ENCODE data around the gene GMDS.

GMDS gene

DNA sequence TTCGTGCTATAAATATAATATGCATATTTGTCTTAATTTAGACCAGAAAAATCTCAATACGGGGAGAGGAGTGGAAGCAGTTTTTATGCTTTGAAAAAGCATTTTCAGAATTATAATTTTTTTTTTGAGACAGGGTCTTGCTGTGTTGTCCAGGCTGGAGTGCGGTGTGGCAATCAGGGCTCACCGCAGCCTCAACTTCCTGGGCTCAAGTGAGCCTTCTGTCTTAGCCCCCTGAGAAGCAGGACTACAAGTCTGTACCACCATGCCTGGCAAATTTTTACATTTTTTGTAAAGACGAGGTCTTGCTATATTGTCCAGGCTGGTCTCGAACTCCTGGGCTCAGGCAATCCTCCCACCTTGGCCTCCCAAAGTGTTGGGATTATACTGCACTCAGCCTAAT is 438.5 kb downstream of the GMDS start:
- no peak overlapping the region for H3K27ac ChIP-seq (ENCODE audit: low read length)
- no peaks in the 10 kb centered on the region for H3K27me3 ChIP-seq (replicated peaks; ENCODE audit: insufficient read depth, low read length)
- no peak overlapping the region for H2AFZ ChIP-seq (ENCODE audit: low read length)
- no peak overlapping the region for H3K4me3 ChIP-seq (ENCODE audit: low read length)
- no peaks in the 10 kb centered on the region for H3K79me2 ChIP-seq (ENCODE audit: low read length)
- no peaks in the 10 kb centered on the region for H3K9me3 ChIP-seq (replicated peaks; ENCODE audit: insufficient read depth, low read length)
- H3K36me3 ChIP-seq (replicated peaks; ENCODE audit: insufficient read depth, low read length), result no peaks in the 10 kb centered on the region
- DNase-seq, result no peak
- no peaks in the 10 kb centered on the region for H3K4me1 ChIP-seq (ENCODE audit: low read length)
- no peaks in the 10 kb centered on the region for H4K20me1 ChIP-seq (ENCODE audit: insufficient read depth, low read length)
- no peak overlapping the region for H3K9ac ChIP-seq (ENCODE audit: low read length)
- H3K4me2 ChIP-seq (ENCODE audit: low read depth, low read length), result no peak overlapping the region
- no peaks in the 10 kb centered on the region for H3F3A ChIP-seq (ENCODE audit: insufficient read depth, low read length)
- TF ChIP-seq, protein P1, sequence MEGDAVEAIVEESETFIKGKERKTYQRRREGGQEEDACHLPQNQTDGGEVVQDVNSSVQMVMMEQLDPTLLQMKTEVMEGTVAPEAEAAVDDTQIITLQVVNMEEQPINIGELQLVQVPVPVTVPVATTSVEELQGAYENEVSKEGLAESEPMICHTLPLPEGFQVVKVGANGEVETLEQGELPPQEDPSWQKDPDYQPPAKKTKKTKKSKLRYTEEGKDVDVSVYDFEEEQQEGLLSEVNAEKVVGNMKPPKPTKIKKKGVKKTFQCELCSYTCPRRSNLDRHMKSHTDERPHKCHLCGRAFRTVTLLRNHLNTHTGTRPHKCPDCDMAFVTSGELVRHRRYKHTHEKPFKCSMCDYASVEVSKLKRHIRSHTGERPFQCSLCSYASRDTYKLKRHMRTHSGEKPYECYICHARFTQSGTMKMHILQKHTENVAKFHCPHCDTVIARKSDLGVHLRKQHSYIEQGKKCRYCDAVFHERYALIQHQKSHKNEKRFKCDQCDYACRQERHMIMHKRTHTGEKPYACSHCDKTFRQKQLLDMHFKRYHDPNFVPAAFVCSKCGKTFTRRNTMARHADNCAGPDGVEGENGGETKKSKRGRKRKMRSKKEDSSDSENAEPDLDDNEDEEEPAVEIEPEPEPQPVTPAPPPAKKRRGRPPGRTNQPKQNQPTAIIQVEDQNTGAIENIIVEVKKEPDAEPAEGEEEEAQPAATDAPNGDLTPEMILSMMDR (IDR thresholded peaks at IDR 0.05; ENCODE audit: low read length), result no peak
- no peak for TF ChIP-seq EZH2phosphoT487 (IDR thresholded peaks at IDR 0.05; ENCODE audit: low read length)
- TF ChIP-seq EZH2 (optimal IDR thresholded peaks at IDR 0.05; ENCODE audit: low read depth, low read length), result no peak
- no peaks in the 10 kb centered on the region for H3K9me2 ChIP-seq (replicated peaks; ENCODE audit: insufficient read depth, low read length)

DNA sequence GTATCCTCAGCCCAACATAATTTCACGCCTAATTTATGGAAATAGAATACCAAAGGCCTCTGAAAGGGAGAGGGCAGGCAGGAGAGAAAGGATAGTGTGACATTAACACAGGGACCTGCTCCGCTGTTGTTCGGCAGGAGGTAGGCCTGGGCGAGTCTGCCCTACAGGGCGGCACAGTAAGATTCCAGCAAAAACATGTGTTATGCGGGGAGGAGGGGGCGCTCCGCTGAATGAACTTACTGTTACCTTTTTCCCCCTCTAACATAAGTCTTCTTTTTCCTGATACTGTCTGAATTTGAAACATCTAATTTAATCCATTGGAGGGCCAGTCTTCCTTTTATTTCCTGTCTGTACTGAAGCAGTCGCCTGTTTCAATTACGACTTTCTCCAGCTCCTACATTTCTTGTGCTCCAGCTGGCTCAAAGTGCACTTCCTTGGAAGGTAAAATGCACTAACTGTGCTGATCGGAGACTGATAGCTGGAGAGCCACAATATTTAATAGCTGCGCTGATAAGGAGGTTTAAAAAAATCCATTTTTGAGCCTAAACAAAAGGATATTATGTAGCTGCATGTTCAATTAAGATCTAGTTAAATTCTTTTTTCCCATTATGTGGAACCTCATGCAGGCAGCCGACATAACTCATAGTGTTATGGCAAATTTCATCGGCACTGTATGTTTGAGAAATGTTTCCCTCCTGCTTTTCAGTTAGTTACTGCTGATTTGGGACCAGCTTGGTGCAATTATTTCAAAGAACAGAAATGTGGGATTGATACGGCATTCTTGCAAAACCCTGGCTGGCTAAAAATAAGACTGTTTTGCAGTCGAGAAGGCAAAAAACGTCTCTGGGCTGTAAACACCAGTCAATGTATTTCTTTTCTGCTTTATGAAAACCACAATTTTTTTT is 442.7 kb downstream of the GMDS start:
- peaks cover 3% of the 10 kb centered on the region for H3F3A ChIP-seq (ENCODE audit: insufficient read depth, low read length)
- no peaks in the 10 kb centered on the region for H3K79me2 ChIP-seq (ENCODE audit: low read length)
- H3K9ac ChIP-seq (ENCODE audit: low read length), result no peak overlapping the region
- no peak overlapping the region for H2AFZ ChIP-seq (ENCODE audit: low read length)
- H4K20me1 ChIP-seq (ENCODE audit: insufficient read depth, low read length), result no peaks in the 10 kb centered on the region
- H3K9me2 ChIP-seq (replicated peaks; ENCODE audit: insufficient read depth, low read length), result no peaks in the 10 kb centered on the region
- H3K4me3 ChIP-seq (ENCODE audit: low read length), result no peak overlapping the region
- no peaks in the 10 kb centered on the region for H3K36me3 ChIP-seq (replicated peaks; ENCODE audit: insufficient read depth, low read length)
- H3K27ac ChIP-seq (ENCODE audit: low read length), result no peak overlapping the region
- no peak for DNase-seq
- no peak overlapping the region for H3K4me2 ChIP-seq (ENCODE audit: low read depth, low read length)
- H3K9me3 ChIP-seq (replicated peaks; ENCODE audit: insufficient read depth, low read length), result no peaks in the 10 kb centered on the region
- TF ChIP-seq EZH2phosphoT487 (IDR thresholded peaks at IDR 0.05; ENCODE audit: low read length) (no peak), EZH2 (optimal IDR thresholded peaks at IDR 0.05; ENCODE audit: low read depth, low read length) (no peak)
- TF ChIP-seq, protein P1 (IDR thresholded peaks at IDR 0.05; ENCODE audit: low read length), result no peak
- H3K4me1 ChIP-seq (ENCODE audit: low read length), result peaks cover 10% of the 10 kb centered on the region
- no peaks in the 10 kb centered on the region for H3K27me3 ChIP-seq (replicated peaks; ENCODE audit: insufficient read depth, low read length)

DNA sequence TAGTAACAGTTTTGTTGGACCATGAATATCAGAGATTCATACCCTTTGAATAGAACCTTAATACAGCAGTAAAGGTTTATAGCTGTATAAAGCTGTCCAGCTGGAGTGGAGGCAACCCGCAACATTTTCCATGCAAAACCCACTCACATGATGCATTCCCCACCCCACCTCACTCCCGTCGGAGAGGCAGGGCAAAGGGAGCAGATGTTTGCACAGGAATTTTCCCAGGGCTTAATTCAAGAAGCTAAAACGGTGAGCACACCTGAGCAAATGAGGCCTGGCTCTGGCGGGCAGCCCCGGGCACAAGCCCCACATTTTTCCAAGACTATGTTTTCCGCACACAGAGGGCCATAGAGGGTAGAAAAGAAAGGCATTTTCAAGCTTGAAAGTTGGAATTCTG is 444.0 kb downstream of the GMDS start:
- Histone ChIP-seq H4K20me1 (ENCODE audit: insufficient read depth, low read length) (no peaks in the 10 kb centered on the region), H3K9me2 (replicated peaks; ENCODE audit: insufficient read depth, low read length) (no peaks in the 10 kb centered on the region), H3K27me3 (replicated peaks; ENCODE audit: insufficient read depth, low read length) (no peaks in the 10 kb centered on the region), H3K4me2 (ENCODE audit: low read depth, low read length) (no peak overlapping the region), H3F3A (ENCODE audit: insufficient read depth, low read length) (peaks cover 14% of the 10 kb centered on the region), H3K4me3 (ENCODE audit: low read length) (no peak overlapping the region), H2AFZ (ENCODE audit: low read length) (no peak overlapping the region), H3K9me3 (replicated peaks; ENCODE audit: insufficient read depth, low read length) (no peaks in the 10 kb centered on the region), H3K9ac (ENCODE audit: low read length) (no peak overlapping the region), H3K79me2 (ENCODE audit: low read length) (no peaks in the 10 kb centered on the region), H3K4me1 (ENCODE audit: low read length) (peaks cover 20% of the 10 kb centered on the region), H3K27ac (ENCODE audit: low read length) (no peak overlapping the region), H3K36me3 (replicated peaks; ENCODE audit: insufficient read depth, low read length) (no peaks in the 10 kb centered on the region)
- no peak for DNase-seq
- TF ChIP-seq EZH2phosphoT487 (IDR thresholded peaks at IDR 0.05; ENCODE audit: low read length), result no peak
- TF ChIP-seq, protein P1 (IDR thresholded peaks at IDR 0.05; ENCODE audit: low read length), result no peak
